HepG2 (cell line): ENCODE results near the gene CLPTM1. TPM values are rescaled to one million over a fixed set of nuclear protein-coding genes. Genes with fewer than 3 reads are reported as not detected.
"Not testable (repeated sequence)": the region's sequence is repeated elsewhere in the genome, so short reads cannot be mapped to it uniquely, and the experiment has no call there.

Experiments
- ATAC-seq: fragments of 200-7000 bp; cut with Tn5 transposase; 3 replicates; pipeline ENCODE4 v1.9.1; 2020; ENCODE audit warnings: mild to moderate bottlenecking, moderate library complexity
- BruUV-seq: library from RNA; stranded (reverse); fragments of 400-500 nt; replicated peaks from 2 replicates; lab custom pipeline; 2021; lab: Mats Ljungman, UMichigan
- CTCF ChIA-PET: fragments of 300-600 bp; formaldehyde crosslinking; extraction: SDS; loops from one replicate; lab custom pipeline; 2021; ENCODE audit warnings: low total read pairs, inconsistent platforms, low intra/inter-chr PET ratio; lab: Yijun Ruan, JAX
- POLR2A ChIA-PET: fragments of 350-600 bp; sonication (Branson Sonifier 250); formaldehyde crosslinking; loops from one replicate; lab custom pipeline; 2020; ENCODE audit warnings: antibody characterized with exemption, inconsistent platforms; lab: Yijun Ruan, JAX
- DNase-seq: peaks from one replicate; pipeline ENCODE4 v3.0.0-alpha.2; 2015; ENCODE audit warnings: low spot score
- FAIRE-seq: peaks from 3 replicates; lab custom pipeline; 2011; peaks lifted over from hg19 to GRCh38; lab: Jason Lieb, UNC
- H2AFZ ChIP-seq: one replicate; pipeline ENCODE4 v1.6.1; 2011; ENCODE audit warnings: low read length, inconsistent platforms
- H3K27ac ChIP-seq: fragments of 300-600 bp; 3 replicates; pipeline ENCODE4 v1.8.0; 2011; ENCODE audit warnings: mixed run types, mild to moderate bottlenecking, mixed read lengths, low read length, inconsistent platforms; ENCODE audit not compliant: insufficient read depth; ENCODE audit errors: extremely low read length
- H3K27me3 ChIP-seq, 2 experiments: fragments of 200-600 bp in 1 of 2; 2 replicates in 1 of 2; 3 replicates in 1 of 2; pipeline versions ENCODE4 v1.6.0 to v1.8.0; 2011; ENCODE audit warnings: low read length in 2 of 2, mild to moderate bottlenecking in 2 of 2, moderate library complexity in 2 of 2, inconsistent platforms in 1 of 2; ENCODE audit not compliant: insufficient read depth in 2 of 2, control insufficient read depth in 1 of 2
- H3K36me3 ChIP-seq, 2 experiments: fragments of 200-600 bp in 1 of 2; replicated peaks in 1 of 2; 2 replicates in 1 of 2; 3 replicates in 1 of 2; pipeline versions ENCODE4 v1.5.1 to v1.8.0; 2011; ENCODE audit warnings: low read length in 2 of 2, inconsistent platforms in 1 of 2; ENCODE audit not compliant: insufficient read depth in 2 of 2, control insufficient read depth in 1 of 2
- H3K4me1 ChIP-seq: 2 replicates; pipeline ENCODE4 v1.5.1; 2012; ENCODE audit warnings: low read length, inconsistent platforms; ENCODE audit not compliant: insufficient read depth
- H3K4me2 ChIP-seq: 2 replicates; pipeline ENCODE4 v1.6.0; 2011; ENCODE audit warnings: low read depth, low read length, inconsistent platforms
- H3K4me3 ChIP-seq, 3 experiments: fragments of 200-600 bp in 1 of 3; sonication (generic), shearing (Covaris generic) in 1 of 3; replicated peaks in 1 of 3; 2 replicates each; pipeline ENCODE4 v1.5.1; 2011 to 2016; ENCODE audit warnings: low read length in 3 of 3, inconsistent platforms in 2 of 3, low read depth in 2 of 3, mild to moderate bottlenecking in 2 of 3, control low read depth in 1 of 3, mixed read lengths in 1 of 3; ENCODE audit not compliant: insufficient read depth in 1 of 3
- H3K79me2 ChIP-seq: one replicate; pipeline ENCODE4 v1.6.1; 2011; ENCODE audit warnings: low read length, inconsistent platforms; ENCODE audit not compliant: insufficient read depth
- H3K9ac ChIP-seq: 2 replicates; pipeline ENCODE4 v1.6.0; 2011; ENCODE audit warnings: mild to moderate bottlenecking, low read depth, low read length, inconsistent platforms; ENCODE audit not compliant: insufficient read depth
- H3K9me3 ChIP-seq: 2 replicates; pipeline ENCODE4 v1.5.1; 2012; ENCODE audit warnings: mild to moderate bottlenecking, low read length
- H4K20me1 ChIP-seq: 2 replicates; pipeline ENCODE4 v1.6.0; 2011; ENCODE audit warnings: inconsistent platforms, mild to moderate bottlenecking, low read length, moderate library complexity; ENCODE audit not compliant: insufficient read depth
- BHLHE40 ChIP-seq: IDR thresholded peaks from 2 replicates; pipeline ENCODE4 v1.6.1; 2011; ENCODE audit warnings: low read length, improper control_type of control experiment
- FOXP1 ChIP-seq, 2 experiments: fragments of 450-650 bp in 1 of 2; IDR thresholded peaks; 2 replicates each; pipeline ENCODE4 v1.6.1; 2017 to 2018; ENCODE audit warnings: antibody characterized with exemption in 1 of 2
- FOXP4 ChIP-seq: sonication (generic); formaldehyde crosslinking; IDR thresholded peaks from 2 replicates; pipeline ENCODE4 v1.4.0; 2020; ENCODE audit warnings: missing genetic modification reagents
- GFI1 ChIP-seq: sonication (generic); formaldehyde crosslinking; IDR thresholded peaks from 2 replicates; pipeline ENCODE4 v1.5.0; 2020; ENCODE audit warnings: missing genetic modification reagents, mild to moderate bottlenecking, borderline replicate concordance
- HINFP ChIP-seq: sonication (generic); formaldehyde crosslinking; IDR thresholded peaks from 2 replicates; pipeline ENCODE4 v1.4.0; 2020; ENCODE audit warnings: low read depth, mild to moderate bottlenecking, missing genetic modification reagents
- KAT8 ChIP-seq: IDR thresholded peaks from 2 replicates; pipeline ENCODE4 v1.6.1; 2016; ENCODE audit warnings: missing genetic modification reagents, missing compliant biosample characterization
- MLXIP ChIP-seq: sonication (generic); formaldehyde crosslinking; IDR thresholded peaks from 2 replicates; pipeline ENCODE4 v1.9.0; 2021; ENCODE audit warnings: missing genetic modification reagents, borderline replicate concordance
- NR2F2 ChIP-seq: IDR thresholded peaks from 2 replicates; pipeline ENCODE4 v1.6.1; 2012; ENCODE audit warnings: low read depth, inconsistent platforms, borderline replicate concordance
- ONECUT2 ChIP-seq: sonication (generic); formaldehyde crosslinking; IDR thresholded peaks from 2 replicates; pipeline ENCODE4 v1.4.0; 2020; ENCODE audit warnings: missing genetic modification reagents
- SOX13 ChIP-seq, 3 experiments: fragments of 450-650 bp in 1 of 3; sonication (generic) in 1 of 3; formaldehyde crosslinking in 1 of 3; IDR thresholded peaks in 2 of 3; conservative IDR thresholded peaks in 1 of 3; 2 replicates each; pipeline versions ENCODE4 v1.5.0 to v1.6.1; 2016 to 2020; ENCODE audit warnings: antibody characterized with exemption in 1 of 3, mild to moderate bottlenecking in 1 of 3, missing compliant biosample characterization in 1 of 3, missing genetic modification reagents in 1 of 3, moderate library complexity in 1 of 3
- ZC3H4 ChIP-seq: sonication (generic); formaldehyde crosslinking; IDR thresholded peaks from 2 replicates; pipeline ENCODE4 v1.4.0; 2020; ENCODE audit warnings: missing genetic modification reagents, borderline replicate concordance
- ZKSCAN5 ChIP-seq: sonication (generic); formaldehyde crosslinking; IDR thresholded peaks from 2 replicates; pipeline ENCODE4 v1.5.1; 2020; ENCODE audit warnings: mild to moderate bottlenecking, missing genetic modification reagents
- ZNF136 ChIP-seq: sonication (generic); formaldehyde crosslinking; IDR thresholded peaks from 2 replicates; pipeline ENCODE4 v1.8.1; 2022; ENCODE audit warnings: low read depth, mild to moderate bottlenecking, moderate library complexity, missing genetic modification reagents
- ZNF614 ChIP-seq: IDR thresholded peaks from 2 replicates; pipeline ENCODE4 v1.6.1; 2018; ENCODE audit warnings: missing biosample characterization, missing genetic modification reagents, inconsistent platforms, borderline replicate concordance
- WGBS: methylation state at CpG from one replicate; pipeline ENCODE4 v1.1.6; 2017; ENCODE audit warnings: low lambda C conversion rate; 5-methylcytosine and 5-hydroxymethylcytosine counted together
- in situ Hi-C: cut with HindIII; loops from 2 replicates; pipeline ENCODE4 v1.10.0; 2017; ENCODE audit warnings: low pct_unique_long_range_greater_than_20kb; ENCODE audit not compliant: extremely low pct_ligation_motif_present
- intact Hi-C: fragments of 100-400 bp; cut with micrococcal nuclease; formaldehyde crosslinking; loops from one replicate; pipeline ENCODE4 v1.10.0; 2022; ENCODE audit not compliant: unreplicated experiment
- polyA plus RNA-seq, 8 experiments: library from polyadenylated mRNA; depleted of rRNA in 3 of 8; stranded (reverse) in 7 of 8; unstranded in 1 of 8; fragments of >200 nt; fragmentation: Illumina TruSeq in 4 of 8; extraction: Trizol in 4 of 8; gene quantifications; 2 replicates each; pipeline versions ENCODE4 v1.2.1 to v1.2.3, GENCODE V29; 2011 to 2016; ENCODE audit warnings: low read depth in 4 of 8, missing spikeins in 1 of 8, mixed read lengths in 1 of 8; ENCODE audit not compliant: insufficient read depth in 1 of 8
- total RNA-seq, 5 experiments: library from RNA; depleted of rRNA; stranded (reverse); fragments of >200 nt; fragmentation: Illumina TruSeq; extraction: Trizol; gene quantifications; 2 replicates each; pipeline ENCODE4 v1.2.3, GENCODE V29; 2016; ENCODE audit warnings: low read depth in 1 of 5

CLPTM1 gene
- total and polyA plus RNA-seq, 2 of the 13 experiments (the other 11 are each of a cell fraction or from before 2014, with no cell fraction given), result 34.9 to 42.8 TPM

GRCh38 chr19:44913512-44914432 lies 41.4 kb upstream of the CLPTM1 start:
- peak; percentile 5; the same call in 2 of the 3 replicates for ATAC-seq
- H3K9me3 ChIP-seq; intact Hi-C loops; FAIRE-seq; CTCF ChIA-PET; H2AFZ ChIP-seq; BruUV-seq; H3K36me3 ChIP-seq; H4K20me1 ChIP-seq; H3K27me3 ChIP-seq; DNase-seq; TF ChIP-seq SOX13, FOXP1 (IDR thresholded peaks at IDR 0.05): not testable (repeated sequence)
- Histone ChIP-seq H3K4me1 (peaks cover 66% of the 10 kb centered on the region), H3K79me2 (peaks cover 19% of the 10 kb centered on the region), H3K27ac (peak overlapping the region; percentile 88), H3K4me2 (peak overlapping the region; percentile 74), H3K9ac (peak overlapping the region; percentile 84), H3K4me3 (peak overlapping the region; percentile 53 to 77 (median 60))
- WGBS, result under 1% methylated on average over 23 of the region's 23 CpGs
- POLR2A ChIA-PET, result interaction anchor here (0.6 to 14.7 kb wide), 15 partner anchors 9 to 62 kb away, joined by 3 to 317 read pairs (median 7); partner anchors contain the start of genes APOC2, APOE, CLPTM1 and TOMM40
- in situ Hi-C loops, result loop anchor here (5.0 kb wide), 1 partner anchor 34 kb away; the partner anchor contains the start of gene APOC2
- TF ChIP-seq ZNF614 (CRISPR knock-in tag), result peak; percentile 22; the same call in 1 of the 2 replicates
- TF ChIP-seq SOX13 (CRISPR knock-in tag; conservative IDR thresholded peaks at IDR 0.05 in 1 of 2, IDR thresholded peaks at IDR 0.05 in 1 of 2), result peak in 1 of 2 experiments; percentile 51; a peak in 2 of 4 replicates
- peak; percentile 21; the same call in 1 of the 2 replicates for TF ChIP-seq FOXP1 (CRISPR knock-in tag; IDR thresholded peaks at IDR 0.05)
- peak; percentile 61; the same call in 1 of the 2 replicates for TF ChIP-seq ONECUT2 (CRISPR knock-in tag)
- TF ChIP-seq ZC3H4 (CRISPR knock-in tag), result peak; percentile 71; the same call in 1 of the 2 replicates
- 0 out of 2 replicates have a peak, but pooled peaks have one; percentile 70 for TF ChIP-seq MLXIP (CRISPR knock-in tag)
- TF ChIP-seq FOXP4, result peak; percentile 23; the same call in 1 of the 2 replicates
- TF ChIP-seq BHLHE40, result peak; percentile 46; the same call in 1 of the 2 replicates
- 0 out of 2 replicates have a peak, but pooled peaks have one; percentile 28 for TF ChIP-seq NR2F2
- 0 out of 2 replicates have a peak, but pooled peaks have one; percentile 44 for TF ChIP-seq GFI1
- TF ChIP-seq HINFP, result 0 out of 2 replicates have a peak, but pooled peaks have one; percentile 3
- TF ChIP-seq KAT8, result 0 out of 2 replicates have a peak, but pooled peaks have one; percentile 3
- 0 out of 2 replicates have a peak, but pooled peaks have one; percentile 38 for TF ChIP-seq ZNF136 (CRISPR knock-in tag)
- TF ChIP-seq ZKSCAN5 (CRISPR knock-in tag), result peak; percentile 60; the same call in 1 of the 2 replicates
